Calu3 (cell line): Measurements from ENCODE around the gene SLC25A21. TPM values are rescaled to one million over a fixed set of nuclear protein-coding genes. Genes with fewer than 3 reads are reported as not detected.
"Not testable (repeated sequence)": the region's sequence is repeated elsewhere in the genome, so short reads cannot be mapped to it uniquely, and the experiment has no call there.

ENCODE experiments used
- BruUV-seq: library from RNA; stranded (reverse); fragments of 400-500 nt; replicated peaks from 2 replicates; lab custom pipeline; 2021; lab: Mats Ljungman, UMichigan
- CTCF ChIA-PET: fragments of 300-600 bp; sonication (Branson Sonifier 250); formaldehyde crosslinking; loops from one replicate; lab custom pipeline; 2022; ENCODE audit warnings: antibody characterized with exemption; lab: Charles Lee
- DNase-seq: peaks from one replicate; pipeline ENCODE4 v3.0.0; 2022
- H3K27ac Mint-ChIP-seq: one replicate; pipeline ENCODE4 v1.8.0; 2022; ENCODE audit warnings: mixed read lengths; ENCODE audit not compliant: unreplicated experiment
- H3K27me3 Mint-ChIP-seq: one replicate; pipeline ENCODE4 v1.8.0; 2022; ENCODE audit warnings: mixed read lengths; ENCODE audit not compliant: unreplicated experiment
- H3K36me3 Mint-ChIP-seq: one replicate; pipeline ENCODE4 v1.8.0; 2022; ENCODE audit warnings: mild to moderate bottlenecking, moderate library complexity, mixed read lengths; ENCODE audit not compliant: insufficient read depth, unreplicated experiment
- H3K4me1 Mint-ChIP-seq: one replicate; pipeline ENCODE4 v1.8.0; 2022; ENCODE audit warnings: mild to moderate bottlenecking, low read depth, mixed read lengths; ENCODE audit not compliant: unreplicated experiment
- H3K4me3 Mint-ChIP-seq: one replicate; pipeline ENCODE4 v1.8.0; 2022; ENCODE audit warnings: mild to moderate bottlenecking, low read depth, moderate library complexity, mixed read lengths; ENCODE audit not compliant: unreplicated experiment
- H3K9me3 Mint-ChIP-seq: one replicate; pipeline ENCODE4 v1.8.0; 2022; ENCODE audit warnings: low read depth, mixed read lengths; ENCODE audit not compliant: unreplicated experiment
- CTCF ChIP-seq: fragments of 200-600 bp; IDR thresholded peaks from one replicate; pipeline ENCODE4 v1.8.0; 2022; ENCODE audit warnings: antibody characterized with exemption; ENCODE audit not compliant: unreplicated experiment
- intact Hi-C: fragments of 100-400 bp; cut with micrococcal nuclease; formaldehyde crosslinking; loops from one replicate; pipeline ENCODE4 v1.10.0; 2022; ENCODE audit not compliant: unreplicated experiment
- total RNA-seq: library from RNA; stranded (reverse); gene quantifications from 2 replicates; pipeline ENCODE4 v1.2.3, GENCODE V29; 2022

The SLC25A21 gene
- total RNA-seq, 1 experiment from 2014 or later: 1.4 TPM

GRCh38 chr14:37165794-37166193, 6.6 kb downstream of the SLC25A21 start:
- H3K27ac Mint-ChIP-seq: no peak overlapping the region
- BruUV-seq: no TSS peak
- H3K27me3 Mint-ChIP-seq: no peaks in the 10 kb centered on the region
- no peaks in the 10 kb centered on the region for H3K9me3 Mint-ChIP-seq
- no peak overlapping the region for H3K4me3 Mint-ChIP-seq
- no peak for TF ChIP-seq CTCF
- H3K4me1 Mint-ChIP-seq: no peaks in the 10 kb centered on the region
- intact Hi-C loops: no loop called here
- CTCF ChIA-PET: no interaction called here
- DNase-seq: no peak
- no peaks in the 10 kb centered on the region for H3K36me3 Mint-ChIP-seq

- BruUV-seq, H3K4me1 Mint-ChIP-seq, H3K27ac Mint-ChIP-seq, H3K36me3 Mint-ChIP-seq, CTCF ChIA-PET, H3K9me3 Mint-ChIP-seq, intact Hi-C loops, H3K27me3 Mint-ChIP-seq, DNase-seq, H3K4me3 Mint-ChIP-seq: not testable (repeated sequence)
These were observed 10.1 kb downstream of the SLC25A21 start for GRCh38 chr14:37162307-37162706.

GRCh38 chr14:37157987-37158386, 14.4 kb downstream of the SLC25A21 start:
- no peaks in the 10 kb centered on the region for H3K4me1 Mint-ChIP-seq
- no peak for DNase-seq
- no TSS peak for BruUV-seq
- no peaks in the 10 kb centered on the region for H3K9me3 Mint-ChIP-seq
- CTCF ChIA-PET: no interaction called here
- H3K27me3 Mint-ChIP-seq: no peaks in the 10 kb centered on the region
- no peak overlapping the region for H3K4me3 Mint-ChIP-seq
- H3K36me3 Mint-ChIP-seq: no peaks in the 10 kb centered on the region
- no peak overlapping the region for H3K27ac Mint-ChIP-seq
- intact Hi-C loops: no loop called here
- TF ChIP-seq CTCF: no peak

- CTCF ChIA-PET: interaction anchor here (1.2 kb wide), 1 partner anchor 441 kb away, joined by 3 read pairs; no protein-coding TSS in a partner anchor
- peaks cover 11% of the 10 kb centered on the region for H3K4me1 Mint-ChIP-seq
- BruUV-seq: no TSS peak
- no peak for DNase-seq
- H3K36me3 Mint-ChIP-seq: no peaks in the 10 kb centered on the region
- no peaks in the 10 kb centered on the region for H3K9me3 Mint-ChIP-seq
- no peak overlapping the region for H3K4me3 Mint-ChIP-seq
- intact Hi-C loops: loop anchor here (5.0 kb wide), 1 partner anchor 601 kb away; no protein-coding TSS in a partner anchor
- H3K27me3 Mint-ChIP-seq: no peaks in the 10 kb centered on the region
- TF ChIP-seq CTCF: no peak
- no peak overlapping the region for H3K27ac Mint-ChIP-seq
These were observed 18.9 kb downstream of the SLC25A21 start for GRCh38 chr14:37153483-37153882.

GRCh38 chr14:37153005-37153404, 19.4 kb downstream of the SLC25A21 start:
- no peak for TF ChIP-seq CTCF
- Mint-ChIP-seq H3K9me3 (no peaks in the 10 kb centered on the region), H3K4me3 (no peak overlapping the region), H3K36me3 (no peaks in the 10 kb centered on the region), H3K27ac (no peak overlapping the region), H3K4me1 (peaks cover 11% of the 10 kb centered on the region), H3K27me3 (no peaks in the 10 kb centered on the region)
- DNase-seq: no peak
- CTCF ChIA-PET: interaction anchor here (1.1 to 1.2 kb wide), 2 partner anchors 21 to 441 kb away, joined by 3 to 4 read pairs; no protein-coding TSS in a partner anchor
- BruUV-seq: no TSS peak
- intact Hi-C loops: loop anchor here (5.0 kb wide), 1 partner anchor 601 kb away; no protein-coding TSS in a partner anchor
